RWPE2 (cell line): ENCODE results near the gene NPR2.

ENCODE experiments used
- ATAC-seq: fragments of 200-7000 bp; cut with Tn5 transposase; 3 replicates; pipeline ENCODE4 v1.9.1; 2021; ENCODE audit warnings: low read depth
- DNase-seq: peaks from one replicate; pipeline ENCODE4 v3.0.0-alpha.2; 2020; ENCODE audit warnings: low spot score
- H3K27ac ChIP-seq: fragments of 450-650 bp; 2 replicates; pipeline ENCODE4 v1.5.1; 2017; ENCODE audit warnings: mild to moderate bottlenecking; ENCODE audit not compliant: poor library complexity, severe bottlenecking
- H3K27me3 ChIP-seq: fragments of 250-450 bp; sonication (Bioruptor Pico); 2 replicates; pipeline ENCODE4 v1.5.1; 2021; ENCODE audit warnings: mild to moderate bottlenecking, moderate library complexity; ENCODE audit not compliant: insufficient read depth, poor library complexity, severe bottlenecking
- H3K36me3 ChIP-seq: fragments of 250-450 bp; sonication (Bioruptor Pico); 2 replicates; pipeline ENCODE4 v1.5.1; 2020; ENCODE audit warnings: low read depth, mild to moderate bottlenecking, moderate library complexity
- H3K4me1 ChIP-seq: fragments of 250-450 bp; sonication (Bioruptor Pico); 2 replicates; pipeline ENCODE4 v1.5.1; 2021; ENCODE audit warnings: mild to moderate bottlenecking, moderate library complexity; ENCODE audit not compliant: insufficient read depth, poor library complexity, severe bottlenecking
- H3K4me3 ChIP-seq: fragments of 250-450 bp; sonication (Bioruptor Pico); 2 replicates; pipeline ENCODE4 v1.5.1; 2021; ENCODE audit warnings: mild to moderate bottlenecking, moderate library complexity; ENCODE audit not compliant: severe bottlenecking
- H3K9me3 ChIP-seq: fragments of 250-450 bp; sonication (Bioruptor Pico); 2 replicates; pipeline ENCODE4 v1.5.1; 2021; ENCODE audit warnings: mild to moderate bottlenecking, moderate library complexity; ENCODE audit not compliant: severe bottlenecking
- CTCF ChIP-seq: fragments of 450-650 bp; IDR thresholded peaks from one replicate; pipeline ENCODE4 v1.5.1; 2017; ENCODE audit warnings: mild to moderate bottlenecking, moderate library complexity; ENCODE audit not compliant: poor library complexity, severe bottlenecking

The NPR2 gene

GRCh38 chr9:35790385-35791296 lies 750 bp upstream of the NPR2 start:
- peak; percentile 92 for ATAC-seq
- peak; percentile 92 for TF ChIP-seq CTCF

GRCh38 chr9:35792024-35792813 lies 828 bp downstream of the NPR2 start:
- no peak for DNase-seq
- H3K36me3 ChIP-seq, result no peaks in the 10 kb centered on the region
- H3K27me3 ChIP-seq, result no peaks in the 10 kb centered on the region
- TF ChIP-seq CTCF, result no peak
- H3K27ac ChIP-seq, result no peak overlapping the region
- H3K4me1 ChIP-seq, result peaks cover 5% of the 10 kb centered on the region
- no peak for ATAC-seq
- no peak overlapping the region for H3K4me3 ChIP-seq
- no peaks in the 10 kb centered on the region for H3K9me3 ChIP-seq

More at GRCh38 chr9:35790385-35791296, 750 bp upstream of the NPR2 start:
- H3K9me3 ChIP-seq, result no peaks in the 10 kb centered on the region
- H3K27me3 ChIP-seq, result no peaks in the 10 kb centered on the region
- H3K36me3 ChIP-seq, result no peaks in the 10 kb centered on the region
- no peak overlapping the region for H3K27ac ChIP-seq
- peaks cover 2% of the 10 kb centered on the region for H3K4me1 ChIP-seq
- H3K4me3 ChIP-seq, result no peak overlapping the region
- no peak for DNase-seq

- peaks cover 5% of the 10 kb centered on the region for H3K4me1 ChIP-seq
Measured at GRCh38 chr9:35792826-35793225, 1.4 kb downstream of the NPR2 start.

GRCh38 chr9:35793461-35793860 lies 2.1 kb downstream of the NPR2 start:
- ATAC-seq (no peak), DNase-seq (no peak)
- Histone ChIP-seq H3K4me3 (no peak overlapping the region), H3K27ac (no peak overlapping the region), H3K27me3 (no peaks in the 10 kb centered on the region), H3K9me3 (no peaks in the 10 kb centered on the region), H3K36me3 (no peaks in the 10 kb centered on the region), H3K4me1 (peaks cover 8% of the 10 kb centered on the region)
- TF ChIP-seq CTCF, result no peak

More at GRCh38 chr9:35792826-35793225, 1.4 kb downstream of the NPR2 start:
- TF ChIP-seq CTCF, result no peak
- Histone ChIP-seq H3K27me3 (no peaks in the 10 kb centered on the region), H3K36me3 (no peaks in the 10 kb centered on the region), H3K9me3 (no peaks in the 10 kb centered on the region), H3K4me3 (no peak overlapping the region), H3K27ac (no peak overlapping the region)
- DNase-seq (no peak), ATAC-seq (no peak)
